Measurements from ENCODE around the gene COMMD1. TPM values are rescaled to one million over a fixed set of nuclear protein-coding genes. Genes with fewer than 3 reads are reported as not detected.
"Not testable (repeated sequence)": the region's sequence is repeated elsewhere in the genome, so short reads cannot be mapped to it uniquely, and the experiment has no call there.

The COMMD1 gene
- polyA plus RNA-seq, 1 of the 3 experiments (the other 2 are of a cell fraction) = 32.5 TPM

DNA sequence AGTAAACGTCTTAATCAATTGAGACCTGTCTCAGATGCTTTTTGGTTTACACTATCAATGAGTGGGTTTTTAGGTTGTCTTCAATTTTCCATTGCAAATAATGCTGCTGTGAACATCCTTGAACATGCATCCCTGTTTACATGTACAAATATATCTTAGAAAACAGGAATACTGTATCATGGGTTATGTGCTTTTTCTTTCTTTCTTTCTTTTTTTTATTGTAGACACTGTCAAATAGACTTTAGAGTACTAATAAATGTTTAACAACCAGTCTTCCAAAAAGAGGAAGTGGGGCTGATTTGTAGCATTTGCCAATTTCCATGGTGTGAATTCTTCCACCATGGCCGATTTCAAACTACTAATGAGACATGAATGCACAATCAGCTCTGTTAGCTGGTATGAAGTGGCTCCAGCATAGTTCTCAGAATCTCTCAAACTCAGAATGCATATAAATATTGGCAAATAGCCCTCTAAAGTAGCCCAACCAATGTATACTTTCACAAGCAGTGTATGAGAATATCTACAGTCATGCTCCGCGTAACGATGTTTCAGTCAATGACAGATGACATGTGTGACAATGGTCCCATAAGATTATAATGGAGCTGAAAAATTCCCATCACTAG lies 240.1 kb downstream of the COMMD1 start:
- Histone ChIP-seq H3K4me3 (ENCODE audit: low read depth in 2 of 2, low read length in 1 of 2) (no peak overlapping the region), H3K9me2 (no peaks in the 10 kb centered on the region), H3K4me1 (ENCODE audit: control insufficient read depth in 1 of 2, insufficient read depth in 2 of 2, low read depth in 1 of 2, low read length in 1 of 2) (peaks cover 11 to 16% of the 10 kb centered on the region in 2 experiments; a peak in 3 of 4 replicates), H3K4me2 (no peak overlapping the region), H3K27me3 (ENCODE audit: insufficient read depth) (no peaks in the 10 kb centered on the region), H2AFZ (ENCODE audit: low read depth) (no peak overlapping the region), H3K27ac (ENCODE audit: low read depth in 2 of 2, low read length in 1 of 2) (no peak overlapping the region), H3K36me3 (replicated peaks in 1 of 2; ENCODE audit: control insufficient read depth in 1 of 2, insufficient read depth in 2 of 2, low read length in 1 of 2) (no peaks in the 10 kb centered on the region), H3K9me3 (no peaks in the 10 kb centered on the region), H3K9ac (no peak overlapping the region), H3K79me2 (ENCODE audit: insufficient read depth) (no peaks in the 10 kb centered on the region), H4K20me1 (ENCODE audit: insufficient read depth) (no peaks in the 10 kb centered on the region), H3F3A (replicated peaks; ENCODE audit: insufficient read depth) (peaks cover 28% of the 10 kb centered on the region)
- WGBS (ENCODE audit: low lambda C conversion rate) = over 99% methylated on average over 5 of the region's 5 CpGs
- no peak for TF ChIP-seq SIN3A (IDR thresholded peaks at IDR 0.05; ENCODE audit: borderline replicate concordance, low read depth, low read length)
- TF ChIP-seq, protein P1, sequence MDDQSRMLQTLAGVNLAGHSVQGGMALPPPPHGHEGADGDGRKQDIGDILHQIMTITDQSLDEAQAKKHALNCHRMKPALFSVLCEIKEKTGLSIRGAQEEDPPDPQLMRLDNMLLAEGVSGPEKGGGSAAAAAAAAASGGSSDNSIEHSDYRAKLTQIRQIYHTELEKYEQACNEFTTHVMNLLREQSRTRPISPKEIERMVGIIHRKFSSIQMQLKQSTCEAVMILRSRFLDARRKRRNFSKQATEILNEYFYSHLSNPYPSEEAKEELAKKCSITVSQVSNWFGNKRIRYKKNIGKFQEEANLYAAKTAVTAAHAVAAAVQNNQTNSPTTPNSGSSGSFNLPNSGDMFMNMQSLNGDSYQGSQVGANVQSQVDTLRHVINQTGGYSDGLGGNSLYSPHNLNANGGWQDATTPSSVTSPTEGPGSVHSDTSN (IDR thresholded peaks at IDR 0.05) = no peak
- TF ChIP-seq, protein P2, sequence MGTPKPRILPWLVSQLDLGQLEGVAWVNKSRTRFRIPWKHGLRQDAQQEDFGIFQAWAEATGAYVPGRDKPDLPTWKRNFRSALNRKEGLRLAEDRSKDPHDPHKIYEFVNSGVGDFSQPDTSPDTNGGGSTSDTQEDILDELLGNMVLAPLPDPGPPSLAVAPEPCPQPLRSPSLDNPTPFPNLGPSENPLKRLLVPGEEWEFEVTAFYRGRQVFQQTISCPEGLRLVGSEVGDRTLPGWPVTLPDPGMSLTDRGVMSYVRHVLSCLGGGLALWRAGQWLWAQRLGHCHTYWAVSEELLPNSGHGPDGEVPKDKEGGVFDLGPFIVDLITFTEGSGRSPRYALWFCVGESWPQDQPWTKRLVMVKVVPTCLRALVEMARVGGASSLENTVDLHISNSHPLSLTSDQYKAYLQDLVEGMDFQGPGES (IDR thresholded peaks at IDR 0.05; ENCODE audit: low read depth, low read length) = no peak
- TF ChIP-seq NRF1 (IDR thresholded peaks at IDR 0.05; ENCODE audit: low read depth, low read length) = no peak
- DNase-seq = no peak
- CTCF ChIA-PET = no interaction called here
- POLR2A ChIA-PET = no interaction called here

DNA sequence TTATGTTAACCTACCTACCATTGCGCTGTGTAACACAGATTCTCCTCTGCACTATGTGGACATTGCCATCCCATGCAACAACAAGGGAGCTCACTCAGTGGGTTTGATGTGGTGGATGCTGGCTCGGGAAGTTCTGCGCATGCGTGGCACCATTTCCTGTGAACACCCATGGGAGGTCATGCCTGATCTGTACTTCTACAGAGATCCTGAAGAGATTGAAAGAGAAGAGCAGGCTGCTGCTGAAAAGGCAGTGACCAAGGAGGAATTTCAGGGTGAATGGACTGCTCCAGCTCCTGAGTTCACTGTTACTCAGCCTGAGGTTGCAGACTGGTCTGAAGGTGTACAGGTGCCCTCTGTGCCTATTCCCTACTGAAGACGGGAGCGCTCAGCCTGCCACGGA lies 241.3 kb downstream of the COMMD1 start:
- CTCF ChIA-PET; H3K4me2 ChIP-seq; H3K36me3 ChIP-seq (replicated peaks in 1 of 2; ENCODE audit: control insufficient read depth in 1 of 2, insufficient read depth in 2 of 2, low read length in 1 of 2); H3K9me3 ChIP-seq; H3K79me2 ChIP-seq (ENCODE audit: insufficient read depth); H3K27me3 ChIP-seq (ENCODE audit: insufficient read depth); POLR2A ChIA-PET; H3K4me3 ChIP-seq (ENCODE audit: low read depth in 2 of 2, low read length in 1 of 2); H3K9me2 ChIP-seq; H3K27ac ChIP-seq (ENCODE audit: low read depth in 2 of 2, low read length in 1 of 2); H3K9ac ChIP-seq; DNase-seq; H4K20me1 ChIP-seq (ENCODE audit: insufficient read depth); H2AFZ ChIP-seq (ENCODE audit: low read depth): not testable (repeated sequence)
- peaks cover 35% of the 10 kb centered on the region for H3F3A ChIP-seq (replicated peaks; ENCODE audit: insufficient read depth)
- 94% methylated on average over 7 of the region's 7 CpGs for WGBS (ENCODE audit: low lambda C conversion rate)
- peaks cover 15 to 25% of the 10 kb centered on the region in 2 experiments; a peak in 3 of 4 replicates for H3K4me1 ChIP-seq (ENCODE audit: control insufficient read depth in 1 of 2, insufficient read depth in 2 of 2, low read depth in 1 of 2, low read length in 1 of 2)

DNA sequence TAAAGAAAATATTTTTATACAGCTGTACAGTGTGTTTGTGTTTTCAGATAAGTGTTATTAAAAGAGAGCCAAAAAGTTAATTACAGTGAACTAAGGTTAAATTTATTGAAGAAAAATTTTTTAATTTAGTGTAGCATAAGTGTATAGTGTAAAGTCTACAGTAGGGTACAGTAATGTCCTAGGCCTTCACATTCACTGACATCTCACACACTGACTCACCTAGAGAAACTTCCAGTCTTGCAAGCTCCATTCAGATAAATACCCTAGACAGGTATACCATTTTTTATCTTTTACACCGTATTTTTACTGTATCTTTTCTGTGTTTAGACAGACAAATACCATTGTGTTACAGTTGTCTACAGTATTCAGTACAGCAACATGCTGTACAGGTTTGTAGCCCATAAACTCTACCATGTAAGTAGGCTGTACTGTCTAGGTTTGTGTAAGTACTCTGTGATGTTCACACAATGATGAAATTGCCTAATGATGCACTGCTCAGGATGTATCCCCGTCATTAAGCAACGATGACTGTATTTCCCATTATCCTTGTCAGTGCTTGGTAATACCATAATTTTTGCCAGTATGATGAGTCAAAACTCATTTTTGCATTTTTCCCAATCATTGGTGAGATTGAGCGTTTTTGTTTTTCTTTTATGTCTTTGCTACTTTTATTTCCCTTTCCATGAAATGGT lies 242.3 kb downstream of the COMMD1 start:
- Histone ChIP-seq H3K9me2 (no peaks in the 10 kb centered on the region), H3K4me1 (ENCODE audit: control insufficient read depth in 1 of 2, insufficient read depth in 2 of 2, low read depth in 1 of 2, low read length in 1 of 2) (peaks cover 15 to 25% of the 10 kb centered on the region in 2 experiments; a peak in 3 of 4 replicates), H3K27ac (ENCODE audit: low read depth in 2 of 2, low read length in 1 of 2) (peak overlapping the region in 1 of 2 experiments; percentile 61; a peak in 2 of 4 replicates), H3K36me3 (replicated peaks in 1 of 2; ENCODE audit: control insufficient read depth in 1 of 2, insufficient read depth in 2 of 2, low read length in 1 of 2) (no peaks in the 10 kb centered on the region), H3F3A (replicated peaks; ENCODE audit: insufficient read depth) (peaks cover 35% of the 10 kb centered on the region), H3K9me3 (no peaks in the 10 kb centered on the region), H3K79me2 (ENCODE audit: insufficient read depth) (no peaks in the 10 kb centered on the region), H4K20me1 (ENCODE audit: insufficient read depth) (no peaks in the 10 kb centered on the region), H3K9ac (no peak overlapping the region), H2AFZ (ENCODE audit: low read depth) (no peak overlapping the region), H3K4me2 (peak overlapping the region; percentile 16; the same call in 1 of the 2 replicates), H3K27me3 (ENCODE audit: insufficient read depth) (no peaks in the 10 kb centered on the region), H3K4me3 (ENCODE audit: low read depth in 2 of 2, low read length in 1 of 2) (no peak overlapping the region)
- WGBS (ENCODE audit: low lambda C conversion rate) = 43% methylated on average over 4 of the region's 4 CpGs
- ChIA-PET POLR2A (no interaction called here), CTCF (no interaction called here)
- TF ChIP-seq RXRA (IDR thresholded peaks at IDR 0.05; ENCODE audit: borderline replicate concordance, low read depth) (no peak), FOSL2 (IDR thresholded peaks at IDR 0.05; ENCODE audit: borderline replicate concordance, low read depth) (peak; percentile 41; the same call in 1 of the 2 replicates)
- DNase-seq = no peak
